NCI-H82 treated with DMSO at 0.1 percent for 48 hours (cell line): Measurements from ENCODE around the gene SLC2A1.
"Not testable (repeated sequence)": the region's sequence is repeated elsewhere in the genome, so short reads cannot be mapped to it uniquely, and the experiment has no call there.

Experiments
- DNase-seq: peaks from one replicate; lab custom pipeline; 2025; ENCODE audit not compliant: unreplicated experiment; lab: John Stamatoyannopoulos, UW

SLC2A1 gene

GRCh38 chr1:42931911-42932422 is 26.7 kb downstream of the SLC2A1 start:
- DNase-seq, result no peak

- no peak for DNase-seq
Observed at GRCh38 chr1:42931108-42931539, 27.5 kb downstream of the SLC2A1 start.

GRCh38 chr1:42930178-42931107 is 28.2 kb downstream of the SLC2A1 start:
- no peak for DNase-seq

GRCh38 chr1:42929434-42930177 is 29.1 kb downstream of the SLC2A1 start:
- DNase-seq, result no peak

GRCh38 chr1:42928859-42929258 is 29.8 kb downstream of the SLC2A1 start:
- DNase-seq, result no peak

GRCh38 chr1:42927920-42928505 is 30.7 kb downstream of the SLC2A1 start:
- no peak for DNase-seq

- no peak for DNase-seq
Observed at GRCh38 chr1:42927274-42927841, 31.3 kb downstream of the SLC2A1 start.

- DNase-seq, result no peak
Observed at GRCh38 chr1:42926879-42927242, 31.8 kb downstream of the SLC2A1 start.

GRCh38 chr1:42926235-42926878 is 32.3 kb downstream of the SLC2A1 start:
- DNase-seq, result no peak

GRCh38 chr1:42924851-42925760 is 33.6 kb downstream of the SLC2A1 start:
- DNase-seq, result no peak

- DNase-seq, result peak; percentile 91
Observed at GRCh38 chr1:42924082-42924850, 34.4 kb downstream of the SLC2A1 start.

- DNase-seq, result no peak
Observed at GRCh38 chr1:42923367-42924081, 35.1 kb downstream of the SLC2A1 start.

GRCh38 chr1:42922687-42923366 is 35.8 kb downstream of the SLC2A1 start:
- DNase-seq, result peak; percentile 87

- no peak for DNase-seq
Observed at GRCh38 chr1:42921769-42922168, 36.9 kb downstream of the SLC2A1 start.

GRCh38 chr1:42919651-42920050 is 39.0 kb downstream of the SLC2A1 start:
- not testable (repeated sequence) for DNase-seq

- DNase-seq, result no peak
Observed at GRCh38 chr1:42917241-42917495, 41.5 kb downstream of the SLC2A1 start.

- no peak for DNase-seq
Observed at GRCh38 chr1:42915456-42915855, 43.2 kb downstream of the SLC2A1 start.

- DNase-seq, result no peak
Observed at GRCh38 chr1:42914092-42914627, 44.5 kb downstream of the SLC2A1 start.
